SH-SY5Y (cell line): Measurements from ENCODE around the gene HCN2.

ENCODE experiments used
- GATA2 ChIP-seq: IDR thresholded peaks from 2 replicates; pipeline ENCODE4 v1.6.1; 2011; ENCODE audit warnings: mild to moderate bottlenecking, low read depth, low read length
- GATA3 ChIP-seq: IDR thresholded peaks from 2 replicates; pipeline ENCODE4 v1.6.1; 2011; ENCODE audit warnings: low read depth, mild to moderate bottlenecking, low read length, moderate library complexity

DNA sequence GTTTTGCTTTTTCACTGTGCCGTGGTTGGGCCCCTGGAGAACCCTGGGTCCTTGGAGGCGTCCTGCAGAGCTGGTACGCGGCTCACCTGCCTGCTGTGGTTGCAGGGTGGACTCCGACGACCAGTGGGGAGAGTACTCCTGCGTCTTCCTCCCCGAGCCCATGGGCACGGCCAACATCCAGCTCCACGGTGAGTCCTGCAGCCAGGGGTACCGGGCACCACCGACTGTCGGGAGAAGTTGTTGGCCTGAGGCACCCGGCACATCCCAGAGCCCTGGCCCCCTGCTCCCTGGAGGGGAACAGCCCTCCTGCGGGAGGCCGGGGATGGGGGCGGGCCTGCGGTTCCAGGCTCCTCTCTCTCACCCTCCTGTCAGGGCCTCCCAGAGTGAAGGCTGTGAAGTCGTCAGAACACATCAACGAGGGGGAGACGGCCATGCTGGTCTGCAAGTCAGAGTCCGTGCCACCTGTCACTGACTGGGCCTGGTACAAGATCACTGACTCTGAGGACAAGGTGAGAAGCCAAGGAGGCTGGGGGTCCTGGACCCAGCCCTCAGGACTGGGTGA is 9.3 kb upstream of the HCN2 start:
- TF ChIP-seq GATA3 (no peak), GATA2 (no peak)
